ENCODE results near the gene LYPLA2. TPM values are rescaled to one million over a fixed set of nuclear protein-coding genes. Genes with fewer than 3 reads are reported as not detected.

The LYPLA2 gene
- total RNA-seq, 2 experiments from 2014 or later, result 84.2 to 88.2 TPM

DNA sequence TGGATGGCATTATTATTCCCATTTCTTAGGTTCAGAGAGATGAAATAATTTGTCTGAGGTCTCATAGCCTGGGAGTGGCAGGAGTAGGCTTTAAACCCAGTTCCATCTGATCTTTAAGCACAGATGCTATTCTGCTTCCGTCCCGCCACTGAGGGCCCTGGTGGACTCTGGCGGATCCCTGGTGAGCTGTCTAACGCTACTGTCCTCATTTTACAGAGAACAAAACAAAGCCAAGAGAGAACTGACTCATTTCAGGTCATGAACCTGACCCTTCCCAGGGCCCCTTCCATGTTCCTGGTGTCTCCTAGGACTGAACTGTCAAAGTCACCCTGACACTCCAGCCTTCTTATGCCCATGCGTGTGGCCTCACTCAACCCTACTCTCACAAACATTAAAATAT lies 12.7 kb downstream of the LYPLA2 start:
- DNase-seq (no peak), ATAC-seq (no peak)
- Mint-ChIP-seq H3K27me3 (ENCODE audit: low read depth) (no peaks in the 10 kb centered on the region), H3K4me3 (no peak overlapping the region), H3K9me3 (ENCODE audit: insufficient read depth) (no peaks in the 10 kb centered on the region), H3K36me3 (ENCODE audit: low read depth) (peaks cover 10% of the 10 kb centered on the region), H3K4me1 (ENCODE audit: low read depth) (peaks cover 29% of the 10 kb centered on the region), H3K27ac (peak overlapping the region; percentile 1)
- POLR2A ChIA-PET, result no interaction called here
- CTCF ChIA-PET, result interaction anchor here (6.7 kb wide), 1 partner anchor 113 kb away, joined by 44 read pairs; no protein-coding TSS in a partner anchor

DNA sequence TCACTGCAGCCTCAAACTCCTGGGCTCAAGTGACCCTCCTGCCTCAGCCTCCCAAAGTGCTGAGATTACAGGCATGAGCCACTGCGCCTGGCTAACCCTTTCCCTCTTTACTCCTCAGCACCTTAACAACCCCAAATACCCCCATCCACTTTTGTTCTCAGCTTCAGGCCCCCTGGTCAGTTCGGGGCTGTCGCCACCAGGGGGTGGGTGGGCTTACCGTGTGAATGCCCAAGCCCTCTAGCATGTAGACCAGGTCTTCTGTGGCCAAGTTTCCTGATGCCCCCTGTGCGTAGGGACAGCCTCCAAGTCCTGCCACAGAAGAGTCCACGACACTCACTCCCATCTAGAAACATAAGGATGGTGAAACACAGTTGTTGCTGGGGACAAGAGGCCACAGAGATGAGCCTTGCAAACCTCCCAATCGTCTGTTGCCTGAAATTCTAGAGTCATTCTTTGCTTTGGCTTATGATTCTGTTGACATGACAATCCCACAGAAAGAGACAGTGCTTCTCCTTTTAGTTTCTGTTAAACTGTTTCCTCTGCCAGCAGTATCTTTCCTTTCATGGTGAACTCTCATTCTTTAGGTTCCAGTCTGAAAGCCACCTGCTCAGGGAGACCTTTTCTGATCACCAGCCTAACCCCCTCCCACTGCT lies 13.4 kb downstream of the LYPLA2 start:
- H3K27ac Mint-ChIP-seq, result peak overlapping the region; percentile 1
- H3K36me3 Mint-ChIP-seq (ENCODE audit: low read depth), result peaks cover 9% of the 10 kb centered on the region
- ChIA-PET POLR2A (no interaction called here), CTCF (interaction anchor here (1.3 to 6.7 kb wide), 2 partner anchors 112 to 113 kb away, joined by 9 to 44 read pairs; no protein-coding TSS in a partner anchor)
- peaks cover 23% of the 10 kb centered on the region for H3K4me1 Mint-ChIP-seq (ENCODE audit: low read depth)
- H3K4me3 Mint-ChIP-seq, result no peak overlapping the region
- H3K27me3 Mint-ChIP-seq (ENCODE audit: low read depth), result no peaks in the 10 kb centered on the region
- DNase-seq, result no peak
- no peaks in the 10 kb centered on the region for H3K9me3 Mint-ChIP-seq (ENCODE audit: insufficient read depth)
- no peak for ATAC-seq

- Mint-ChIP-seq H3K4me1 (ENCODE audit: low read depth) (peaks cover 25% of the 10 kb centered on the region), H3K4me3 (no peak overlapping the region), H3K27me3 (ENCODE audit: low read depth) (no peaks in the 10 kb centered on the region), H3K36me3 (ENCODE audit: low read depth) (peaks cover 7% of the 10 kb centered on the region), H3K27ac (peak overlapping the region; percentile 41), H3K9me3 (ENCODE audit: insufficient read depth) (no peaks in the 10 kb centered on the region)
- DNase-seq (no peak), ATAC-seq (no peak)
- ChIA-PET POLR2A (no interaction called here), CTCF (interaction anchor here (1.2 to 1.3 kb wide), 2 partner anchors 33 to 111 kb away, joined by 6 to 9 read pairs; no protein-coding TSS in a partner anchor)
These were observed 14.1 kb downstream of the LYPLA2 start for GRCh38 chr1:23805025-23805424.

DNA sequence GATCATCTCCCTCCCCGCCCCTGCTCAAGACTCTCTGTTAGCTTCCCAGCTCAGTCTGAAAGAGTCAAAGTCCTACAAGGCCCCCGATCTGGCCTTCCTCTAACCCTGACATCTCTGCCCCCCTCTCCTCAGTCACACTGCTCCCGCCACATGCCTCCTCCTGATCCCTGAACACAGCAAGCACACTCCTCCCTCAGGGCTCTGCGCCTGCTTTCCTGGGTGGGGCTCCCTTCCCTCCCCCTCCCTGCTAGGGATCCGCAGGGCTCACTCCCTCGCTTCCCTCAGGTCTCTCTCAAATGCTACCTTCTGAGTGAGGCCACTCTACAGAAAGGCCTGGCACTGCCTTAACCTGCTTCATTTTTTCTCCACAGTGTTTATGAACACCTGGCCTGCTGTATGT lies 15.3 kb downstream of the LYPLA2 start:
- H3K9me3 Mint-ChIP-seq (ENCODE audit: insufficient read depth), result no peaks in the 10 kb centered on the region
- no peaks in the 10 kb centered on the region for H3K27me3 Mint-ChIP-seq (ENCODE audit: low read depth)
- no peak overlapping the region for H3K27ac Mint-ChIP-seq
- DNase-seq (no peak), ATAC-seq (no peak)
- peaks cover 10% of the 10 kb centered on the region for H3K36me3 Mint-ChIP-seq (ENCODE audit: low read depth)
- H3K4me3 Mint-ChIP-seq, result no peak overlapping the region
- ChIA-PET POLR2A (interaction anchor here (1.1 kb wide), 1 partner anchor 19 kb away, joined by 5 read pairs; the partner anchor contains the start of gene HMGCL), CTCF (interaction anchor here (2.2 to 7.7 kb wide), 2 partner anchors 34 to 110 kb away, joined by 6 to 131 read pairs; no protein-coding TSS in a partner anchor)
- peaks cover 30% of the 10 kb centered on the region for H3K4me1 Mint-ChIP-seq (ENCODE audit: low read depth)

- ChIA-PET POLR2A (interaction anchor here (0.9 to 1.2 kb wide), 2 partner anchors 12 to 151 kb away, joined by 4 read pairs; no protein-coding TSS in a partner anchor), CTCF (interaction anchor here (0.9 to 7.7 kb wide), 8 partner anchors 9 to 221 kb away, joined by 3 to 131 read pairs (median 6); partner anchors contain the start of gene LYPLA2)
- ATAC-seq (no peak), DNase-seq (no peak)
- H3K27me3 Mint-ChIP-seq (ENCODE audit: low read depth), result no peaks in the 10 kb centered on the region
- H3K4me1 Mint-ChIP-seq (ENCODE audit: low read depth), result peaks cover 26% of the 10 kb centered on the region
- H3K9me3 Mint-ChIP-seq (ENCODE audit: insufficient read depth), result no peaks in the 10 kb centered on the region
- peak overlapping the region; percentile 5 for H3K27ac Mint-ChIP-seq
- peaks cover 8% of the 10 kb centered on the region for H3K36me3 Mint-ChIP-seq (ENCODE audit: low read depth)
- H3K4me3 Mint-ChIP-seq, result no peak overlapping the region
These were observed 16.5 kb downstream of the LYPLA2 start for GRCh38 chr1:23807453-23807852.

DNA sequence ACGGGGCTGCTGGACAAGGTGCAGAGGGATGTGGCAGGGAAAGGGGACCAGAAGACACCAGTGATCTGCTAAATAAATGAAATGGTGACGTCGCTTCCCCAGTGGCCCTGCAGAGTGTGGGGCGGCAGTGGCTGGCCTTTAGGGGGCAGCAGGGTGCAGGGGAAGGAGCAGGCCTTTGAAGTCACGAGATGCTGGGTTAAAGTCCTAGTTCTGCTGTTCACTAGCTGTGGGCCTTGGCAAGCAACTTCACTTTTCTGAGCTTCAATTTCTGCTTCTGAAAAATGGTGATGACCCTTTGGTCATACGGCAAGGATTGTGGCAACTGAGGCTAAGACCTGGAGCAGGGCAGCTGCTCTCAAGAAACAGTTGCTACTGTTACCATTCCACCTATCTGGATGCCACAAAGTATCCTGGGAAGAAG lies 18.8 kb downstream of the LYPLA2 start:
- H3K27ac Mint-ChIP-seq, result no peak overlapping the region
- no peaks in the 10 kb centered on the region for H3K9me3 Mint-ChIP-seq (ENCODE audit: insufficient read depth)
- H3K36me3 Mint-ChIP-seq (ENCODE audit: low read depth), result peaks cover 8% of the 10 kb centered on the region
- CTCF ChIA-PET, result interaction anchor here (0.6 to 7.7 kb wide), 40 partner anchors 9 to 217 kb away, joined by 3 to 131 read pairs (median 5); partner anchors contain the start of genes CNR2, FUCA1, GALE and HMGCL
- ATAC-seq (peak; percentile 97), DNase-seq (peak; percentile 92)
- H3K4me1 Mint-ChIP-seq (ENCODE audit: low read depth), result peaks cover 26% of the 10 kb centered on the region
- no peaks in the 10 kb centered on the region for H3K27me3 Mint-ChIP-seq (ENCODE audit: low read depth)
- POLR2A ChIA-PET, result no interaction called here
- no peak overlapping the region for H3K4me3 Mint-ChIP-seq

GRCh38 chr1:23810818-23811540 lies 20.0 kb downstream of the LYPLA2 start:
- Mint-ChIP-seq H3K27ac (no peak overlapping the region), H3K9me3 (ENCODE audit: insufficient read depth) (no peaks in the 10 kb centered on the region), H3K36me3 (ENCODE audit: low read depth) (peaks cover 6% of the 10 kb centered on the region), H3K27me3 (ENCODE audit: low read depth) (no peaks in the 10 kb centered on the region), H3K4me3 (no peak overlapping the region), H3K4me1 (ENCODE audit: low read depth) (peaks cover 26% of the 10 kb centered on the region)
- POLR2A ChIA-PET, result interaction anchor here (0.9 to 1.3 kb wide), 5 partner anchors 10 to 102 kb away, joined by 3 to 5 read pairs (median 4); partner anchors contain the start of genes CNR2, GALE and HMGCL
- ATAC-seq (peak; percentile 67), DNase-seq (peak; percentile 75)
- CTCF ChIA-PET, result interaction anchor here (0.7 to 7.7 kb wide), 39 partner anchors 11 to 670 kb away, joined by 3 to 131 read pairs (median 5); partner anchors contain the start of genes CNR2, ELOA, FUCA1 and GALE

- no peak for ATAC-seq
- H3K27me3 Mint-ChIP-seq (ENCODE audit: low read depth), result no peaks in the 10 kb centered on the region
These were observed 23.1 kb downstream of the LYPLA2 start for GRCh38 chr1:23814016-23814415.

GRCh38 chr1:23816361-23816760 lies 25.4 kb downstream of the LYPLA2 start:
- Mint-ChIP-seq H3K27ac (no peak overlapping the region), H3K4me1 (ENCODE audit: low read depth) (peaks cover 9% of the 10 kb centered on the region), H3K4me3 (no peak overlapping the region), H3K9me3 (ENCODE audit: insufficient read depth) (no peaks in the 10 kb centered on the region), H3K36me3 (ENCODE audit: low read depth) (peaks cover 19% of the 10 kb centered on the region), H3K27me3 (ENCODE audit: low read depth) (no peaks in the 10 kb centered on the region)
- ChIA-PET CTCF (interaction anchor here (0.7 to 3.9 kb wide), 4 partner anchors 9 to 100 kb away, joined by 3 to 16 read pairs (median 3); partner anchors contain the start of gene HMGCL), POLR2A (interaction anchor here (2.4 kb wide), 1 partner anchor 15 kb away, joined by 6 read pairs; the partner anchor contains the start of gene GALE)
- no peak for ATAC-seq
- DNase-seq, result no peak

More at GRCh38 chr1:23814016-23814415, 23.1 kb downstream of the LYPLA2 start:
- Mint-ChIP-seq H3K27ac (no peak overlapping the region), H3K36me3 (ENCODE audit: low read depth) (peaks cover 19% of the 10 kb centered on the region), H3K4me3 (no peak overlapping the region), H3K9me3 (ENCODE audit: insufficient read depth) (no peaks in the 10 kb centered on the region), H3K4me1 (ENCODE audit: low read depth) (peaks cover 23% of the 10 kb centered on the region)
- POLR2A ChIA-PET, result no interaction called here
- CTCF ChIA-PET, result interaction anchor here (0.8 to 1.1 kb wide), 2 partner anchors 8 to 102 kb away, joined by 3 to 4 read pairs; no protein-coding TSS in a partner anchor
- no peak for DNase-seq

DNA sequence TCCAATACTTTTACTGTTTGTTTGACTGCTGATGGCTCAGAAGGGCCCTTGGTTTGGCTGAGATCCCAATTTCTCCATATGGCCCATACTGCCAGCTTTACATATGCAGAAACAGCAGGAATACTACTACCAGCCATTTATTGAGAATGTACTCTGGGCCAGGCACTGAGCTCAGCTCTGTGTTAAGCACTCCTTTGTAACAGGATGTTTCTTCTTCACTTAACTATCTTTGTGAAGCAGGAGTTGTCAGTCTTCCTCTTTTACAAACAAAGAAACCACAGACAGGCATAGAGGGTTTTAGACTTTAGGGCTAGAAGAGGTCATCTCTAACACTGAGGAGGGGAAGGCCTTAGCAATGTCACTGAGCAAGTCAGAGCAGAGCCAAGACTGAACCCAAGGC lies 26.0 kb downstream of the LYPLA2 start:
- H3K27ac Mint-ChIP-seq, result no peak overlapping the region
- ChIA-PET CTCF (interaction anchor here (3.9 kb wide), 1 partner anchor 100 kb away, joined by 16 read pairs; no protein-coding TSS in a partner anchor), POLR2A (interaction anchor here (0.8 to 2.4 kb wide), 2 partner anchors 16 to 100 kb away, joined by 4 to 6 read pairs; partner anchors contain the start of gene GALE)
- peaks cover 19% of the 10 kb centered on the region for H3K36me3 Mint-ChIP-seq (ENCODE audit: low read depth)
- no peaks in the 10 kb centered on the region for H3K9me3 Mint-ChIP-seq (ENCODE audit: insufficient read depth)
- H3K4me1 Mint-ChIP-seq (ENCODE audit: low read depth), result peaks cover 9% of the 10 kb centered on the region
- DNase-seq, result no peak
- no peak overlapping the region for H3K4me3 Mint-ChIP-seq
- no peaks in the 10 kb centered on the region for H3K27me3 Mint-ChIP-seq (ENCODE audit: low read depth)
- no peak for ATAC-seq

DNA sequence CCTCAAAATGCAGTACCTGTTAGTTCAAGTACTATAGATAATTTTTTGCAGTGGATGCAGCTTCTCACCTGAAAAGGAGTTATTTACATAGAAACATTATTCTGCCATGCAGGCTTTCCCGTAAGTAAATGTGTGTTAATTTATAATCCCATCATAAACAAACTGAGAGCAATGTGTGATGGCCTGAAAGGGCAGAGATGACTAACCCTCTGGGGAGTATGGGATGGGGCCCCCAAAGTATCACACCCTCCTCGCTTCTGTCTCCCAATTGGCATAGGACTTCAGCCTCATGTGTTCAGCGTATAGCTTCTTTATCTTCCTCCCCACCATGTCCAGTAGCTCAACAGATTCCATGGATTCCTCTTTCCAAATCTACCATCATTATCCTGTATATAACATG lies 26.7 kb downstream of the LYPLA2 start:
- CTCF ChIA-PET, result interaction anchor here (0.6 to 3.9 kb wide), 3 partner anchors 46 to 253 kb away, joined by 3 to 16 read pairs (median 3); no protein-coding TSS in a partner anchor
- ATAC-seq (no peak), DNase-seq (no peak)
- Mint-ChIP-seq H3K27ac (no peak overlapping the region), H3K4me3 (no peak overlapping the region), H3K36me3 (ENCODE audit: low read depth) (peaks cover 16% of the 10 kb centered on the region), H3K9me3 (ENCODE audit: insufficient read depth) (no peaks in the 10 kb centered on the region), H3K4me1 (ENCODE audit: low read depth) (peaks cover 9% of the 10 kb centered on the region), H3K27me3 (ENCODE audit: low read depth) (no peaks in the 10 kb centered on the region)
- POLR2A ChIA-PET, result interaction anchor here (0.8 to 2.4 kb wide), 2 partner anchors 16 to 99 kb away, joined by 4 to 6 read pairs; partner anchors contain the start of gene GALE
